Caco-2 (cell line): ENCODE results near the gene FMNL3. TPM values are rescaled to one million over a fixed set of nuclear protein-coding genes. Genes with fewer than 3 reads are reported as not detected.

Experiments used
- BruUV-seq: library from RNA; stranded (reverse); fragments of 400-500 nt; replicated peaks from 2 replicates; lab custom pipeline; 2021; lab: Mats Ljungman, UMichigan
- CTCF ChIA-PET: fragments of 300-600 bp; sonication (Branson Sonifier 250); formaldehyde crosslinking; loops from one replicate; lab custom pipeline; 2022; ENCODE audit warnings: antibody characterized with exemption; lab: Charles Lee
- POLR2A ChIA-PET: fragments of 300-600 bp; sonication (Branson Sonifier 250); formaldehyde crosslinking; loops from one replicate; lab custom pipeline; 2022; ENCODE audit warnings: antibody characterized with exemption; lab: Charles Lee
- DNase-seq, 2 experiments: peaks; one replicate each; pipeline versions ENCODE4 v3.0.0 to v3.0.0-alpha.2; 2020 to 2022
- H3K27me3 ChIP-seq: replicated peaks from 2 replicates; pipeline ENCODE4 v1.6.0; 2011; ENCODE audit warnings: low read length; ENCODE audit not compliant: control insufficient read depth, insufficient read depth
- H3K36me3 ChIP-seq: 2 replicates; pipeline ENCODE4 v1.5.1; 2011; ENCODE audit warnings: low read length; ENCODE audit not compliant: control insufficient read depth, insufficient read depth
- H3K4me1 ChIP-seq: fragments of 250-450 bp; sonication (Bioruptor Pico); 2 replicates; pipeline ENCODE4 v1.5.1; 2020; ENCODE audit warnings: mild to moderate bottlenecking
- H3K4me3 ChIP-seq: 2 replicates; pipeline ENCODE4 v1.5.1; 2011; ENCODE audit warnings: low read depth, mild to moderate bottlenecking, control low read depth, low read length
- H3K9me3 ChIP-seq: fragments of 250-450 bp; sonication (Bioruptor Pico); 2 replicates; pipeline ENCODE4 v1.5.1; 2020; ENCODE audit warnings: mild to moderate bottlenecking, moderate library complexity
- H3K27ac Mint-ChIP-seq: one replicate; pipeline ENCODE4 v1.8.0; 2022; ENCODE audit warnings: mixed read lengths; ENCODE audit not compliant: unreplicated experiment
- H3K27me3 Mint-ChIP-seq: one replicate; pipeline ENCODE4 v1.8.0; 2022; ENCODE audit warnings: mixed read lengths; ENCODE audit not compliant: insufficient read depth, unreplicated experiment
- H3K36me3 Mint-ChIP-seq: one replicate; pipeline ENCODE4 v1.8.0; 2022; ENCODE audit warnings: mild to moderate bottlenecking, mixed read lengths; ENCODE audit not compliant: insufficient read depth, unreplicated experiment
- H3K4me1 Mint-ChIP-seq: one replicate; pipeline ENCODE4 v1.8.0; 2022; ENCODE audit warnings: low read depth, mixed read lengths; ENCODE audit not compliant: unreplicated experiment
- H3K4me3 Mint-ChIP-seq: one replicate; pipeline ENCODE4 v1.8.0; 2022; ENCODE audit warnings: mild to moderate bottlenecking, moderate library complexity, mixed read lengths; ENCODE audit not compliant: unreplicated experiment
- H3K9me3 Mint-ChIP-seq: one replicate; pipeline ENCODE4 v1.8.0; 2022; ENCODE audit warnings: mixed read lengths; ENCODE audit not compliant: unreplicated experiment
- intact Hi-C: fragments of 100-400 bp; cut with micrococcal nuclease; formaldehyde crosslinking; loops from one replicate; pipeline ENCODE4 v1.10.0; 2022; ENCODE audit not compliant: unreplicated experiment
- total RNA-seq: library from RNA; stranded (reverse); gene quantifications from 2 replicates; pipeline ENCODE4 v1.2.3, GENCODE V29; 2022
- TF ChIP-seq, protein P1 (sequence below), 2 experiments: fragments of 200-600 bp in 1 of 2; IDR thresholded peaks; 1 replicate in 1 of 2; 2 replicates in 1 of 2; pipeline versions ENCODE4 v1.5.1 to v1.8.0; 2011 to 2022; ENCODE audit warnings: antibody characterized with exemption in 1 of 2, control low read depth in 1 of 2, inconsistent platforms in 1 of 2, low read depth in 1 of 2, low read length in 1 of 2, mild to moderate bottlenecking in 1 of 2, moderate library complexity in 1 of 2; ENCODE audit not compliant: insufficient read depth in 1 of 2, severe bottlenecking in 1 of 2, unreplicated experiment in 1 of 2

The FMNL3 gene
- total RNA-seq, 1 experiment from 2014 or later: 10.7 TPM

DNA sequence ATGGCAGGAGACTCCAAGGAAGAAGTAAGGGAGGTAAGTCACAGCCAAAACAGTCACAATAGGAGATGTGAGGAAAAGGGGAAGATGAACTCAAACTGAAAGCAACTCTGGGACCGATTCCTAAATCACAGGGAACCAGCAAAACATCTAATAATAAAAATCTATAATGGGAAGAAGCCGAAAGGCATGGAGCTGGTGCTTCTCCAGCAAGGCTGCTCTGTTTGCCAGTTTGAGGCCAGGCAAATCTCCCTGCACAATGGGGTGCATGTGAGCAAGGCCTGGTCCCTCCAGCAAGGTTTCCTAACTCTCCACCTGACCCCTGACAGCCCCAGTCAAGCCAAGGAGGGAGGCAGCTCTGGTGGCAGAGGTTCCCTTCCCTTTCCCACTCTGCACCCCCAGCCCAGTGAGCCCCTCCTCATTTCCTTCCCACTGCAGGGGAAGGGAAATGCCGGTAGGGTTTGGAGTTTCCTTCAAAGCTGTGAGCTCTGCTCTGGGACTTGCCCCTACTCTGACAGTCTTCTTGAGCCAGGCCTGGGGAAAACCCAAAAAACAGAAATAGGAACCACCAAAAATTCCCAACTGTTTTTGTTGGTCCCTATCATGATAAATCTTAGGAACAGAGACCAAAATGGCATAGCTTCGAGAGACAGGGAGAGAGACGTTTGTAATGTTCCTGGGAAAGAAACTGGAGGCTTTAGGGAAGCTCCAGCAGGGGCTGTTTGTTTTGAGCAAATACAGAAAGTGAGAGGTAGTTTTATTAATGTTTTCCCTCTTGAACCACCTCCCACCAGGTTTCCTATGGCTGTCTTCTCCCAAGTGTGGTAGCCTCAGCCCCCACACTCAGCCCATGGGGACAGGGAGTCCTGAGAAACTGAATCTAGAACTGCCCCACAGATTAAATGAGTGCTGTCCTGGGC, 34.6 kb downstream of the FMNL3 start:
- Histone ChIP-seq H3K9me3 (no peaks in the 10 kb centered on the region), H3K36me3 (no peaks in the 10 kb centered on the region), H3K4me1 (no peaks in the 10 kb centered on the region), H3K27me3 (no peaks in the 10 kb centered on the region), H3K4me3 (no peak overlapping the region)
- Mint-ChIP-seq H3K36me3 (no peaks in the 10 kb centered on the region), H3K27me3 (no peaks in the 10 kb centered on the region), H3K27ac (no peak overlapping the region), H3K4me3 (no peak overlapping the region), H3K9me3 (no peaks in the 10 kb centered on the region), H3K4me1 (no peaks in the 10 kb centered on the region)
- DNase-seq: no peak
- TF ChIP-seq, protein P1, sequence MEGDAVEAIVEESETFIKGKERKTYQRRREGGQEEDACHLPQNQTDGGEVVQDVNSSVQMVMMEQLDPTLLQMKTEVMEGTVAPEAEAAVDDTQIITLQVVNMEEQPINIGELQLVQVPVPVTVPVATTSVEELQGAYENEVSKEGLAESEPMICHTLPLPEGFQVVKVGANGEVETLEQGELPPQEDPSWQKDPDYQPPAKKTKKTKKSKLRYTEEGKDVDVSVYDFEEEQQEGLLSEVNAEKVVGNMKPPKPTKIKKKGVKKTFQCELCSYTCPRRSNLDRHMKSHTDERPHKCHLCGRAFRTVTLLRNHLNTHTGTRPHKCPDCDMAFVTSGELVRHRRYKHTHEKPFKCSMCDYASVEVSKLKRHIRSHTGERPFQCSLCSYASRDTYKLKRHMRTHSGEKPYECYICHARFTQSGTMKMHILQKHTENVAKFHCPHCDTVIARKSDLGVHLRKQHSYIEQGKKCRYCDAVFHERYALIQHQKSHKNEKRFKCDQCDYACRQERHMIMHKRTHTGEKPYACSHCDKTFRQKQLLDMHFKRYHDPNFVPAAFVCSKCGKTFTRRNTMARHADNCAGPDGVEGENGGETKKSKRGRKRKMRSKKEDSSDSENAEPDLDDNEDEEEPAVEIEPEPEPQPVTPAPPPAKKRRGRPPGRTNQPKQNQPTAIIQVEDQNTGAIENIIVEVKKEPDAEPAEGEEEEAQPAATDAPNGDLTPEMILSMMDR (IDR thresholded peaks at IDR 0.05; ENCODE audit: insufficient read depth in 1 of 2, low read depth in 1 of 2, low read length in 1 of 2, severe bottlenecking in 1 of 2, unreplicated experiment in 1 of 2): no peak
- ChIA-PET POLR2A (no interaction called here), CTCF (interaction anchor here (0.6 to 1.3 kb wide), 3 partner anchors 10 to 49 kb away, joined by 3 read pairs; partner anchors contain the start of gene PRPF40B)
- no TSS peak for BruUV-seq
- intact Hi-C loops: no loop called here

DNA sequence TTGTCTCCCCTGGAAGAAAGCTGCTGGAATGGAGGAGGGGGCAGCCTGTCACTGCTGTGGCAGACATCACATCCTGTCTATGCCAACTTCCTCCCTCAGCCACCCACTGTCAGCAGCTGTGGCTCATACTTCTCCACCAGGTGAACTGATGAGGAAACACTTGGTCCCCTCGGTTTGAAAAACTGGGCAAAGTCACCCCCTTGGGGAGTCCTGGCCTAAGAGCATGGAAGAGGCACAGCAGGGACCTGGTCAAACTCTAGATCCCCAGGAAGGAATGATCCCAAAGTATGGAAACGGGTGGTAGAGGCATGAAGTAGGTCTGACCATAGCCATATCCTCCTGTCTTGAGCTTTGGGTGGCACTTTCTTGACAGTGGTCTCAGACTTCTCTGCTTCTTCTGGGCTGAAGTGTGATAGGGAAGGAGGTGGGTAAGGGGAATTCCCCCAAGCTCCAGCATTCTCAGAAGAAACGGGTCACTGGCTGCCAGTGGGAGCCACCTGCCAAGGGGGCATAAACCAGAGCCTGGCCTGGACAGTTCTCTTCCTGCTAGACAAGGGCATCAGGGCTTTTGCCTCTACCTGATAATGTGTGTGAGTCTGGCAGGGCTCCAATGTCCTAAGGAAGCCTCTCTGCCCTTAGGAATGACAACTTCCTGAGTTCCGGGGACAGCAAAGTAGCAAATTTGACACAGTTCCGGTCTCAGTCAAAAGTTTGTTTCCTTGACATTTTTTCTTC, 36.0 kb downstream of the FMNL3 start:
- BruUV-seq: no TSS peak

DNA sequence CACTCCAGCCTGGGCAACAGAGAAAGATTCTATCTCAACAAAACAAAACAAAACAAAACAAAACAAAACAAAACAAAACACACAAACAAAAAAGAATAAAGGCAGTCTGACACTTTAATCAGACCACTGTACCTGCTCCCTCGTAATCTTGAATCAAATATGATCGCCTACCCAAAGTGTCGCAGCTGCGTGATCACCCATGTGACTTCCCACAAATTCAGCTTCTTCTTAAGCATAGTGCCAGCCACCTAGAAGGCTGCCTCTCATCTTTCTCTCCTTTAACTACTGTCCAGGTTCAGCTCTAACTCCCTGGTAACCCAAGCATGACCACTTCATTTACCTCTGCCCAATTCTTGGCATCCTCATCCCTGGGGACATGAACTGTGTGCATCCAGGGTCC, 37.4 kb downstream of the FMNL3 start:
- intact Hi-C loops: no loop called here
- Histone ChIP-seq H3K36me3 (no peaks in the 10 kb centered on the region; the same call in 1 of the 2 replicates), H3K4me1 (no peaks in the 10 kb centered on the region), H3K4me3 (no peak overlapping the region), H3K9me3 (no peaks in the 10 kb centered on the region), H3K27me3 (no peaks in the 10 kb centered on the region)
- TF ChIP-seq, protein P1 (IDR thresholded peaks at IDR 0.05; ENCODE audit: insufficient read depth in 1 of 2, low read depth in 1 of 2, low read length in 1 of 2, severe bottlenecking in 1 of 2, unreplicated experiment in 1 of 2): no peak
- CTCF ChIA-PET: interaction anchor here (0.6 kb wide), 1 partner anchor 173 kb away, joined by 3 read pairs; the partner anchor contains the start of gene BCDIN3D
- Mint-ChIP-seq H3K4me1 (peaks cover 5% of the 10 kb centered on the region), H3K27me3 (no peaks in the 10 kb centered on the region), H3K27ac (no peak overlapping the region), H3K9me3 (no peaks in the 10 kb centered on the region), H3K36me3 (no peaks in the 10 kb centered on the region), H3K4me3 (no peak overlapping the region)
- BruUV-seq: no TSS peak
- DNase-seq: no peak
- POLR2A ChIA-PET: no interaction called here

More for the DNA sequence above, 36.0 kb downstream of the FMNL3 start:
- CTCF ChIA-PET: interaction anchor here (0.6 kb wide), 1 partner anchor 143 kb away, joined by 4 read pairs; no protein-coding TSS in a partner anchor
- DNase-seq: no peak
- no peaks in the 10 kb centered on the region for H3K36me3 Mint-ChIP-seq
- intact Hi-C loops: no loop called here
- no peaks in the 10 kb centered on the region for H3K27me3 Mint-ChIP-seq
- no peak overlapping the region for H3K4me3 ChIP-seq
- no peak overlapping the region for H3K27ac Mint-ChIP-seq
- H3K4me3 Mint-ChIP-seq: no peak overlapping the region
- TF ChIP-seq, protein P1 (IDR thresholded peaks at IDR 0.05; ENCODE audit: insufficient read depth in 1 of 2, low read depth in 1 of 2, low read length in 1 of 2, severe bottlenecking in 1 of 2, unreplicated experiment in 1 of 2): no peak
- no peaks in the 10 kb centered on the region for H3K4me1 ChIP-seq
- no peaks in the 10 kb centered on the region for H3K9me3 Mint-ChIP-seq
- POLR2A ChIA-PET: no interaction called here
- no peaks in the 10 kb centered on the region for H3K36me3 ChIP-seq
- no peaks in the 10 kb centered on the region for H3K4me1 Mint-ChIP-seq
- no peaks in the 10 kb centered on the region for H3K9me3 ChIP-seq
- H3K27me3 ChIP-seq: no peaks in the 10 kb centered on the region
